Natural killer cell (primary cell): ENCODE measurements around the gene METTL25B. TPM values are rescaled to one million over a fixed set of nuclear protein-coding genes. Genes with fewer than 3 reads are reported as not detected.

Experiments used
- ATAC-seq, 3 donors: fragments of 150-1000 bp in 2 of 3; fragments of 200-7000 bp in 1 of 3; cut with Tn5 transposase; 1 replicate in 1 of 3; 2 replicates in 2 of 3; pipeline ENCODE4 v1.10.0; 2021; ENCODE audit warnings: mild to moderate bottlenecking in 2 of 3, moderate library complexity in 2 of 3
- DNase-seq, 2 donors: peaks; one replicate each; pipeline versions ENCODE4 v3.0.0 to v3.0.0-alpha.2; 2013 to 2021; ENCODE audit warnings: mixed read lengths in 1 of 2
- H3K27ac ChIP-seq: one replicate; pipeline ENCODE4 v1.5.1; 2013; ENCODE audit warnings: mild to moderate bottlenecking, low read length
- H3K27me3 ChIP-seq: one replicate; pipeline ENCODE4 v1.6.1; 2013; ENCODE audit warnings: low read length; ENCODE audit not compliant: control insufficient read depth, insufficient read depth
- H3K36me3 ChIP-seq: one replicate; pipeline ENCODE4 v1.6.1; 2013; ENCODE audit warnings: low read length; ENCODE audit not compliant: control insufficient read depth, insufficient read depth
- H3K4me1 ChIP-seq: one replicate; pipeline ENCODE4 v1.6.1; 2013; ENCODE audit warnings: low read length; ENCODE audit not compliant: control insufficient read depth, insufficient read depth
- H3K4me3 ChIP-seq: one replicate; pipeline ENCODE4 v1.5.1; 2013; ENCODE audit warnings: low read length
- H3K9me3 ChIP-seq: one replicate; pipeline ENCODE4 v1.6.1; 2013; ENCODE audit warnings: low read length; ENCODE audit not compliant: control insufficient read depth, insufficient read depth
- H3K27ac Mint-ChIP-seq, 2 donors: one replicate each; pipeline ENCODE4 v1.8.0; 2022; ENCODE audit warnings: mild to moderate bottlenecking in 2 of 2, mixed read lengths in 2 of 2, moderate library complexity in 1 of 2
- H3K27me3 Mint-ChIP-seq, 2 donors: one replicate each; pipeline ENCODE4 v1.8.0; 2022; ENCODE audit warnings: low read depth in 2 of 2, mixed read lengths in 2 of 2
- H3K36me3 Mint-ChIP-seq: one replicate; pipeline ENCODE4 v1.8.0; 2022; ENCODE audit warnings: mixed read lengths
- H3K4me1 Mint-ChIP-seq, 2 donors: one replicate each; pipeline ENCODE4 v1.8.0; 2022; ENCODE audit warnings: mixed read lengths in 2 of 2
- H3K4me3 Mint-ChIP-seq: one replicate; pipeline ENCODE4 v1.8.0; 2022; ENCODE audit warnings: mild to moderate bottlenecking, moderate library complexity, mixed read lengths
- H3K9me3 Mint-ChIP-seq, 2 donors: one replicate each; pipeline ENCODE4 v1.8.0; 2022; ENCODE audit warnings: mixed read lengths in 2 of 2
- WGBS: methylation state at CpG from one replicate; pipeline ENCODE4 v1.1.7; 2013; ENCODE audit warnings: missing lambda C conversion rate; ENCODE audit not compliant: insufficient coverage; 5-methylcytosine and 5-hydroxymethylcytosine counted together
- intact Hi-C: fragments of 100-400 bp; cut with micrococcal nuclease; formaldehyde crosslinking; loops from one replicate; pipeline ENCODE4 v1.14.2; 2022
- total RNA-seq, 4 donors: library from RNA; stranded (reverse); fragments of 120-200 nt in 1 of 4; gene quantifications; one replicate each; pipeline versions ENCODE4 v1.2.3 to v1.2.4, GENCODE V29; 2013 to 2022
- TF ChIP-seq, protein P1 (sequence below): fragments of 200-600 bp; IDR thresholded peaks from one replicate; pipeline ENCODE4 v1.8.0; 2022; ENCODE audit warnings: antibody characterized with exemption

METTL25B gene
- total RNA-seq, 3 donors from 2014 or later (not counting 1 experiment from before 2014, with no cell fraction given): 23.5 to 25.3 (median 23.8) TPM

GRCh38 chr1:156772222-156772621 lies 44.0 kb downstream of the METTL25B start:
- Histone ChIP-seq H3K27me3 (no peaks in the 10 kb centered on the region), H3K27ac (no peak overlapping the region), H3K4me1 (peaks cover 22% of the 10 kb centered on the region), H3K4me3 (no peak overlapping the region), H3K9me3 (no peaks in the 10 kb centered on the region), H3K36me3 (peaks cover 20% of the 10 kb centered on the region)
- H3K4me3 Mint-ChIP-seq: no peak overlapping the region
- H3K27ac Mint-ChIP-seq: peak overlapping the region in 1 of 2 donors; percentile 21
- no peak for ATAC-seq
- no peak for DNase-seq
- WGBS: 90% methylated on average over 1 of the region's 3 CpGs
- H3K4me1 Mint-ChIP-seq: peaks cover 54 to 64% of the 10 kb centered on the region in 2 donors
- peaks cover 6% of the 10 kb centered on the region for H3K36me3 Mint-ChIP-seq
- H3K27me3 Mint-ChIP-seq: no peaks in the 10 kb centered on the region
- intact Hi-C loops: no loop called here
- no peaks in the 10 kb centered on the region for H3K9me3 Mint-ChIP-seq
- TF ChIP-seq, protein P1, sequence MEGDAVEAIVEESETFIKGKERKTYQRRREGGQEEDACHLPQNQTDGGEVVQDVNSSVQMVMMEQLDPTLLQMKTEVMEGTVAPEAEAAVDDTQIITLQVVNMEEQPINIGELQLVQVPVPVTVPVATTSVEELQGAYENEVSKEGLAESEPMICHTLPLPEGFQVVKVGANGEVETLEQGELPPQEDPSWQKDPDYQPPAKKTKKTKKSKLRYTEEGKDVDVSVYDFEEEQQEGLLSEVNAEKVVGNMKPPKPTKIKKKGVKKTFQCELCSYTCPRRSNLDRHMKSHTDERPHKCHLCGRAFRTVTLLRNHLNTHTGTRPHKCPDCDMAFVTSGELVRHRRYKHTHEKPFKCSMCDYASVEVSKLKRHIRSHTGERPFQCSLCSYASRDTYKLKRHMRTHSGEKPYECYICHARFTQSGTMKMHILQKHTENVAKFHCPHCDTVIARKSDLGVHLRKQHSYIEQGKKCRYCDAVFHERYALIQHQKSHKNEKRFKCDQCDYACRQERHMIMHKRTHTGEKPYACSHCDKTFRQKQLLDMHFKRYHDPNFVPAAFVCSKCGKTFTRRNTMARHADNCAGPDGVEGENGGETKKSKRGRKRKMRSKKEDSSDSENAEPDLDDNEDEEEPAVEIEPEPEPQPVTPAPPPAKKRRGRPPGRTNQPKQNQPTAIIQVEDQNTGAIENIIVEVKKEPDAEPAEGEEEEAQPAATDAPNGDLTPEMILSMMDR: no peak

DNA sequence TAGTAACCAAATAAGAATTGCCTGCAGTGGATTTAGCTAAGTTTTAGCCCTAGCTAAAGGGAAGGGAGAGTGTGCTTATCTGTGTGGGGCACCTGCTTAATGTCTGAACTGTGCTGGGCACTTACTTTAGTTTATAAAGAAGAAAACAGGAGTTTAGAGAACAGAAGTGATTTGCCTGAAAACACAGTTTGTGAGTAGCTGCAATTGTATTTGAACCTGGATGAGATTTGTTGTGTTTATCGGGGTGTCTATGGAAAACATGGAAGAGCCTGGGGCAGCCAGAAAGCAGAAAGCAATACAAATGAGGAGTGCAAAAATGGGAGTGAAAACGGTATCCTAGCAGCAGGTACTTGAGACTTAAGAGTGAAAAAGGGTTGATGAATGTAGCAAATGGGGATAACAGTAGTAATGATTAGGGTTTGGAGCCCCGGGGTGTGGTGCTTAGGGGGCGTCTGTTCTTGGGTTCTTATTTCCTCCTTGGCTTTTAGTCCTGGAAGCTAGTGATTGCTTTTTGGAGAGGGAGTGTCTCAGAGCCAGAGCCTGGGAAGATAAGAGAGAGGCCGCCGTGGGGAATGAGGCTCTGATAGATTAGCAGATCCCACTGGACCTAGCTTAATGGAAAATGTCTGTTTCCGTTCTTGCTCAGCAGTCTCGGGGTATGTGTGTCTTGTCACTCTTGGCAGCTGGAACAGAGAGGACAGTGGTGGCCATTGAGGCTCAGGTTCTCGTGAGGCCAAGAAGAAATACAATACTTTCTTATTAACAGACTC lies 44.6 kb downstream of the METTL25B start:
- ATAC-seq (no peak), DNase-seq (no peak)
- Mint-ChIP-seq H3K4me1 (peaks cover 60 to 70% of the 10 kb centered on the region in 2 donors), H3K9me3 (no peaks in the 10 kb centered on the region), H3K27me3 (no peaks in the 10 kb centered on the region), H3K36me3 (peaks cover 6% of the 10 kb centered on the region), H3K27ac (no peak overlapping the region), H3K4me3 (no peak overlapping the region)
- no peaks in the 10 kb centered on the region for H3K9me3 ChIP-seq
- no peak overlapping the region for H3K27ac ChIP-seq
- H3K27me3 ChIP-seq: no peaks in the 10 kb centered on the region
- H3K4me3 ChIP-seq: no peak overlapping the region
- H3K36me3 ChIP-seq: peaks cover 20% of the 10 kb centered on the region
- H3K4me1 ChIP-seq: peaks cover 19% of the 10 kb centered on the region
- intact Hi-C loops: no loop called here
- 86% methylated on average over 9 of the region's 9 CpGs for WGBS
- TF ChIP-seq, protein P1: no peak

- DNase-seq: no peak
- Histone ChIP-seq H3K4me3 (no peak overlapping the region), H3K9me3 (no peaks in the 10 kb centered on the region), H3K27me3 (no peaks in the 10 kb centered on the region), H3K4me1 (peaks cover 12% of the 10 kb centered on the region), H3K27ac (no peak overlapping the region), H3K36me3 (peaks cover 20% of the 10 kb centered on the region)
- intact Hi-C loops: no loop called here
- H3K27ac Mint-ChIP-seq: no peak overlapping the region
- H3K36me3 Mint-ChIP-seq: peaks cover 6% of the 10 kb centered on the region
- TF ChIP-seq, protein P1: no peak
- H3K9me3 Mint-ChIP-seq: no peaks in the 10 kb centered on the region
- H3K27me3 Mint-ChIP-seq: no peaks in the 10 kb centered on the region
- H3K4me1 Mint-ChIP-seq: peaks cover 58 to 69% of the 10 kb centered on the region in 2 donors
- 90% methylated on average over 3 of the region's 3 CpGs for WGBS
- no peak overlapping the region for H3K4me3 Mint-ChIP-seq
- ATAC-seq: no peak
Measured at GRCh38 chr1:156773607-156774006, 45.3 kb downstream of the METTL25B start.
